GM23338 (cell line): ENCODE results near the gene RYR3. TPM values are rescaled to one million over a fixed set of nuclear protein-coding genes. Genes with fewer than 3 reads are reported as not detected.

Experiments
- ATAC-seq: fragments of 200-7000 bp; cut with Tn5 transposase; 3 replicates; pipeline ENCODE4 v1.9.1; 2020
- DNase-seq: peaks from one replicate; pipeline ENCODE4 v3.0.0-alpha.2; 2015; ENCODE audit warnings: low spot score
- H2AFZ ChIP-seq: fragments of 200-600 bp; sonication (generic); 2 replicates; pipeline ENCODE4 v1.8.0; 2016; ENCODE audit warnings: antibody characterized with exemption, mild to moderate bottlenecking, moderate library complexity
- H3F3A ChIP-seq: fragments of 200-600 bp; sonication (generic); replicated peaks from 2 replicates; pipeline ENCODE4 v1.8.0; 2017; ENCODE audit warnings: antibody characterized with exemption, mixed run types, low read depth
- H3K27ac ChIP-seq: fragments of 200-600 bp; sonication (generic); 2 replicates; pipeline ENCODE4 v1.6.1; 2016; ENCODE audit warnings: low read depth
- H3K27me3 ChIP-seq: fragments of 200-600 bp; sonication (generic); 2 replicates; pipeline ENCODE4 v1.8.0; 2016; ENCODE audit warnings: mild to moderate bottlenecking, mixed run types, moderate library complexity; ENCODE audit not compliant: insufficient read depth
- H3K36me3 ChIP-seq: fragments of 200-600 bp; sonication (generic); 2 replicates; pipeline ENCODE4 v1.8.0; 2016; ENCODE audit warnings: mild to moderate bottlenecking; ENCODE audit not compliant: insufficient read depth
- H3K4me1 ChIP-seq: fragments of 200-600 bp; sonication (generic); 2 replicates; pipeline ENCODE4 v1.8.0; 2016; ENCODE audit warnings: mild to moderate bottlenecking, moderate library complexity; ENCODE audit not compliant: insufficient read depth
- H3K4me2 ChIP-seq: fragments of 200-600 bp; sonication (generic); 2 replicates; pipeline ENCODE4 v1.7.1; 2017; ENCODE audit warnings: mixed run types
- H3K4me3 ChIP-seq: fragments of 200-600 bp; sonication (generic); 2 replicates; pipeline ENCODE4 v1.6.1; 2016; ENCODE audit warnings: mixed run types
- H3K79me2 ChIP-seq: fragments of 200-600 bp; sonication (generic); replicated peaks from 2 replicates; pipeline ENCODE4 v1.8.0; 2017; ENCODE audit warnings: mild to moderate bottlenecking; ENCODE audit not compliant: insufficient read depth
- H3K9me2 ChIP-seq: fragments of 200-600 bp; sonication (generic); 2 replicates; pipeline ENCODE4 v1.8.0; 2017; ENCODE audit not compliant: insufficient read depth
- H4K20me1 ChIP-seq: fragments of 200-600 bp; sonication (generic); replicated peaks from 2 replicates; pipeline ENCODE4 v1.8.0; 2017; ENCODE audit warnings: mild to moderate bottlenecking; ENCODE audit not compliant: insufficient read depth
- H3K27ac Mint-ChIP-seq: 2 replicates; pipeline ENCODE4 v1.8.0; 2020; ENCODE audit warnings: inconsistent platforms, mild to moderate bottlenecking, moderate library complexity, mixed read lengths
- H3K27me3 Mint-ChIP-seq: 3 replicates; pipeline ENCODE4 v1.8.0; 2022; ENCODE audit warnings: low read depth, mild to moderate bottlenecking, moderate library complexity, mixed read lengths, inconsistent platforms; ENCODE audit not compliant: insufficient read depth, poor library complexity
- H3K36me3 Mint-ChIP-seq: 3 replicates; pipeline ENCODE4 v1.8.0; 2021; ENCODE audit warnings: low read depth, mild to moderate bottlenecking, inconsistent platforms, moderate library complexity, mixed read lengths
- H3K4me1 Mint-ChIP-seq: 3 replicates; pipeline ENCODE4 v1.8.0; 2020; ENCODE audit warnings: mild to moderate bottlenecking, inconsistent platforms, mixed read lengths
- H3K4me3 Mint-ChIP-seq: 3 replicates; pipeline ENCODE4 v1.8.0; 2021; ENCODE audit warnings: moderate library complexity, mild to moderate bottlenecking, inconsistent platforms, mixed read lengths
- H3K9me3 Mint-ChIP-seq: 3 replicates; pipeline ENCODE4 v1.8.0; 2020; ENCODE audit warnings: moderate library complexity, mild to moderate bottlenecking, inconsistent platforms, mixed read lengths
- CREB1 ChIP-seq: fragments of 250-450 bp; sonication (Bioruptor Pico); IDR thresholded peaks from 2 replicates; pipeline ENCODE4 v1.5.0; 2020; ENCODE audit warnings: low read depth, mild to moderate bottlenecking, moderate library complexity
- EZH2 ChIP-seq: fragments of 200-600 bp; sonication (generic); IDR thresholded peaks from one replicate; pipeline ENCODE4 v1.8.0; 2017; ENCODE audit warnings: antibody characterized with exemption, mild to moderate bottlenecking, low read depth; ENCODE audit not compliant: unreplicated experiment
- EZH2phosphoT487 ChIP-seq: fragments of 200-600 bp; sonication (generic); IDR thresholded peaks from one replicate; pipeline ENCODE4 v1.8.1; 2018; ENCODE audit warnings: antibody characterized with exemption; ENCODE audit not compliant: unreplicated experiment
- NANOG ChIP-seq: IDR thresholded peaks from 2 replicates; pipeline ENCODE4 v1.6.1; 2016; ENCODE audit warnings: antibody characterized with exemption, borderline replicate concordance
- POLR2AphosphoS5 ChIP-seq: IDR thresholded peaks from 2 replicates; pipeline ENCODE4 v1.6.1; 2016; ENCODE audit warnings: antibody characterized with exemption, low read depth
- STAT1 ChIP-seq: IDR thresholded peaks from one replicate; pipeline ENCODE4 v1.6.1; 2016; ENCODE audit warnings: antibody characterized with exemption; ENCODE audit not compliant: unreplicated experiment
- ZNF114 ChIP-seq: fragments of 250-450 bp; sonication (Bioruptor Pico); IDR thresholded peaks from 2 replicates; pipeline ENCODE4 v1.5.0; 2020; ENCODE audit warnings: mild to moderate bottlenecking, moderate library complexity
- ZNF331 ChIP-seq: fragments of 250-450 bp; sonication (Bioruptor Pico); IDR thresholded peaks from 2 replicates; pipeline ENCODE4 v1.5.0; 2020; ENCODE audit warnings: low read depth, mild to moderate bottlenecking, moderate library complexity
- polyA plus RNA-seq: library from polyadenylated mRNA; unstranded; fragments of >200 nt; fragmentation: Nextera tagmentation; extraction: Ambion mirVana; gene quantifications from 2 replicates; pipeline ENCODE4 v1.2.1, GENCODE V29; 2016
- total RNA-seq: library from RNA; depleted of rRNA; stranded (reverse); fragments of >200 nt; shearing (Covaris generic); gene quantifications from 2 replicates; pipeline ENCODE4 v1.2.3, GENCODE V29; 2014
- TF ChIP-seq, protein P1 (sequence below): IDR thresholded peaks from 2 replicates; pipeline ENCODE4 v1.6.1; 2016; ENCODE audit warnings: antibody characterized with exemption
- TF ChIP-seq, protein P2 (sequence below), 2 experiments: fragments of 200-600 bp in 1 of 2; sonication (generic) in 1 of 2; conservative IDR thresholded peaks; 2 replicates each; pipeline versions ENCODE4 v1.5.1 to v1.6.1; 2016 to 2017; ENCODE audit warnings: antibody characterized with exemption in 2 of 2, low read depth in 2 of 2, mild to moderate bottlenecking in 2 of 2, moderate library complexity in 1 of 2
- TF ChIP-seq, protein P3 (sequence below): fragments of 250-450 bp; sonication (Bioruptor Pico); IDR thresholded peaks from 2 replicates; pipeline ENCODE4 v1.5.0; 2020; ENCODE audit warnings: mild to moderate bottlenecking, moderate library complexity

Gene RYR3
- total and polyA plus RNA-seq, 2 experiments from 2014 or later, result 1.1 to 1.2 TPM

DNA sequence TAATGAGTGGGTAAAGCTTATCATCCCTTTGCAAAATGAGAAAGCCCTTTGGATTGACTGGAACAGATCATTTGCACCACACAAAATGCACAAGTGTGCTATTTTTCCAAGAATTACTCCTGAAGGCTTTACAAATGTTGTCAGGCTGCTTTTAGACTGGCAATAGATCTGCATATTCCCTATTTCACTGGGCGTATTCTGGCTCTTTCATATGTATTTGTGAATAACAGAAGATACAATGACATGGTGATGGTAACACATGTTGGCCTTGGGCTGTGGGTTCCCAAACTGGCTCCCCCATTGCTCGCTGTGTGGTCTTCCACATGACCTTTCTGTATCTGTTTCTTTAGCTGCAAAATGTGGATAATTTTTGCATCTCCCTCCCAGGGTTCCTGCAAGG, 354.2 kb downstream of the RYR3 start (continued):
- TF ChIP-seq EZH2phosphoT487, result no peak
- TF ChIP-seq, protein P1, sequence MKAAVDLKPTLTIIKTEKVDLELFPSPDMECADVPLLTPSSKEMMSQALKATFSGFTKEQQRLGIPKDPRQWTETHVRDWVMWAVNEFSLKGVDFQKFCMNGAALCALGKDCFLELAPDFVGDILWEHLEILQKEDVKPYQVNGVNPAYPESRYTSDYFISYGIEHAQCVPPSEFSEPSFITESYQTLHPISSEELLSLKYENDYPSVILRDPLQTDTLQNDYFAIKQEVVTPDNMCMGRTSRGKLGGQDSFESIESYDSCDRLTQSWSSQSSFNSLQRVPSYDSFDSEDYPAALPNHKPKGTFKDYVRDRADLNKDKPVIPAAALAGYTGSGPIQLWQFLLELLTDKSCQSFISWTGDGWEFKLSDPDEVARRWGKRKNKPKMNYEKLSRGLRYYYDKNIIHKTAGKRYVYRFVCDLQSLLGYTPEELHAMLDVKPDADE, result no peak
- no peak for TF ChIP-seq POLR2AphosphoS5
- TF ChIP-seq, protein P2, sequence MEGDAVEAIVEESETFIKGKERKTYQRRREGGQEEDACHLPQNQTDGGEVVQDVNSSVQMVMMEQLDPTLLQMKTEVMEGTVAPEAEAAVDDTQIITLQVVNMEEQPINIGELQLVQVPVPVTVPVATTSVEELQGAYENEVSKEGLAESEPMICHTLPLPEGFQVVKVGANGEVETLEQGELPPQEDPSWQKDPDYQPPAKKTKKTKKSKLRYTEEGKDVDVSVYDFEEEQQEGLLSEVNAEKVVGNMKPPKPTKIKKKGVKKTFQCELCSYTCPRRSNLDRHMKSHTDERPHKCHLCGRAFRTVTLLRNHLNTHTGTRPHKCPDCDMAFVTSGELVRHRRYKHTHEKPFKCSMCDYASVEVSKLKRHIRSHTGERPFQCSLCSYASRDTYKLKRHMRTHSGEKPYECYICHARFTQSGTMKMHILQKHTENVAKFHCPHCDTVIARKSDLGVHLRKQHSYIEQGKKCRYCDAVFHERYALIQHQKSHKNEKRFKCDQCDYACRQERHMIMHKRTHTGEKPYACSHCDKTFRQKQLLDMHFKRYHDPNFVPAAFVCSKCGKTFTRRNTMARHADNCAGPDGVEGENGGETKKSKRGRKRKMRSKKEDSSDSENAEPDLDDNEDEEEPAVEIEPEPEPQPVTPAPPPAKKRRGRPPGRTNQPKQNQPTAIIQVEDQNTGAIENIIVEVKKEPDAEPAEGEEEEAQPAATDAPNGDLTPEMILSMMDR (conservative IDR thresholded peaks at IDR 0.05; ENCODE audit: low read depth in 2 of 2), result no peak
- no peak for TF ChIP-seq CREB1 (CRISPR knock-in tag)
- TF ChIP-seq ZNF331 (CRISPR knock-in tag), result no peak
- TF ChIP-seq EZH2, result no peak
- no peak for TF ChIP-seq NANOG
- no peak for TF ChIP-seq ZNF114 (CRISPR knock-in tag)
- TF ChIP-seq STAT1, result no peak

DNA sequence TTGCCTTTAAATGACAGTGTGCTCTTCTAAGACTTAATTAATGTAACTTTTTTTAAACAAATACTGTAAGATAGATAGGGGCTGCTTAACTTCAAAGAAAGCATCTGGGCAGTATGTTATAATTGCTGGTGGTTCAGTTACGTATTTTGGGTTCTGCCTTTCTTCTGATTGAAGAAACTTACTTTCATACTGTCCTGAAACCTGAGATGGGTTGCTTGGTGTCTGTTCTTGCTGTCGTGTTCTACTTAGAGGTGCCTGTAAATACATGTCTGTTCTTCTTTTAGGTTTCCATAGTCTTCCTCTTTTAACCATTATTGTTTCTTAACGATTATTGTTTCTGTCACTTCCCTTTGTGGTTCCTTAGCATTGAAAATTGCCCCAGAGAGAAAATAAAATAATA, 359.8 kb downstream of the RYR3 start:
- H3K27me3 ChIP-seq, result no peaks in the 10 kb centered on the region
- H4K20me1 ChIP-seq, result no peaks in the 10 kb centered on the region
- H3K4me3 ChIP-seq, result no peak overlapping the region
- Mint-ChIP-seq H3K27ac (no peak overlapping the region), H3K4me3 (no peak overlapping the region), H3K27me3 (peaks cover 2% of the 10 kb centered on the region), H3K4me1 (peaks cover 4% of the 10 kb centered on the region; the same call in 1 of the 3 replicates), H3K9me3 (no peaks in the 10 kb centered on the region), H3K36me3 (no peaks in the 10 kb centered on the region)
- no peak for ATAC-seq
- no peaks in the 10 kb centered on the region for H3K36me3 ChIP-seq
- H2AFZ ChIP-seq, result no peak overlapping the region
- DNase-seq, result no peak
- H3F3A ChIP-seq, result no peaks in the 10 kb centered on the region
- H3K4me2 ChIP-seq, result no peak overlapping the region
- no peak overlapping the region for H3K27ac ChIP-seq
- H3K9me2 ChIP-seq, result no peaks in the 10 kb centered on the region
- TF ChIP-seq NANOG (no peak), POLR2AphosphoS5 (no peak), ZNF331 (CRISPR knock-in tag) (no peak)
- TF ChIP-seq, protein P3, sequence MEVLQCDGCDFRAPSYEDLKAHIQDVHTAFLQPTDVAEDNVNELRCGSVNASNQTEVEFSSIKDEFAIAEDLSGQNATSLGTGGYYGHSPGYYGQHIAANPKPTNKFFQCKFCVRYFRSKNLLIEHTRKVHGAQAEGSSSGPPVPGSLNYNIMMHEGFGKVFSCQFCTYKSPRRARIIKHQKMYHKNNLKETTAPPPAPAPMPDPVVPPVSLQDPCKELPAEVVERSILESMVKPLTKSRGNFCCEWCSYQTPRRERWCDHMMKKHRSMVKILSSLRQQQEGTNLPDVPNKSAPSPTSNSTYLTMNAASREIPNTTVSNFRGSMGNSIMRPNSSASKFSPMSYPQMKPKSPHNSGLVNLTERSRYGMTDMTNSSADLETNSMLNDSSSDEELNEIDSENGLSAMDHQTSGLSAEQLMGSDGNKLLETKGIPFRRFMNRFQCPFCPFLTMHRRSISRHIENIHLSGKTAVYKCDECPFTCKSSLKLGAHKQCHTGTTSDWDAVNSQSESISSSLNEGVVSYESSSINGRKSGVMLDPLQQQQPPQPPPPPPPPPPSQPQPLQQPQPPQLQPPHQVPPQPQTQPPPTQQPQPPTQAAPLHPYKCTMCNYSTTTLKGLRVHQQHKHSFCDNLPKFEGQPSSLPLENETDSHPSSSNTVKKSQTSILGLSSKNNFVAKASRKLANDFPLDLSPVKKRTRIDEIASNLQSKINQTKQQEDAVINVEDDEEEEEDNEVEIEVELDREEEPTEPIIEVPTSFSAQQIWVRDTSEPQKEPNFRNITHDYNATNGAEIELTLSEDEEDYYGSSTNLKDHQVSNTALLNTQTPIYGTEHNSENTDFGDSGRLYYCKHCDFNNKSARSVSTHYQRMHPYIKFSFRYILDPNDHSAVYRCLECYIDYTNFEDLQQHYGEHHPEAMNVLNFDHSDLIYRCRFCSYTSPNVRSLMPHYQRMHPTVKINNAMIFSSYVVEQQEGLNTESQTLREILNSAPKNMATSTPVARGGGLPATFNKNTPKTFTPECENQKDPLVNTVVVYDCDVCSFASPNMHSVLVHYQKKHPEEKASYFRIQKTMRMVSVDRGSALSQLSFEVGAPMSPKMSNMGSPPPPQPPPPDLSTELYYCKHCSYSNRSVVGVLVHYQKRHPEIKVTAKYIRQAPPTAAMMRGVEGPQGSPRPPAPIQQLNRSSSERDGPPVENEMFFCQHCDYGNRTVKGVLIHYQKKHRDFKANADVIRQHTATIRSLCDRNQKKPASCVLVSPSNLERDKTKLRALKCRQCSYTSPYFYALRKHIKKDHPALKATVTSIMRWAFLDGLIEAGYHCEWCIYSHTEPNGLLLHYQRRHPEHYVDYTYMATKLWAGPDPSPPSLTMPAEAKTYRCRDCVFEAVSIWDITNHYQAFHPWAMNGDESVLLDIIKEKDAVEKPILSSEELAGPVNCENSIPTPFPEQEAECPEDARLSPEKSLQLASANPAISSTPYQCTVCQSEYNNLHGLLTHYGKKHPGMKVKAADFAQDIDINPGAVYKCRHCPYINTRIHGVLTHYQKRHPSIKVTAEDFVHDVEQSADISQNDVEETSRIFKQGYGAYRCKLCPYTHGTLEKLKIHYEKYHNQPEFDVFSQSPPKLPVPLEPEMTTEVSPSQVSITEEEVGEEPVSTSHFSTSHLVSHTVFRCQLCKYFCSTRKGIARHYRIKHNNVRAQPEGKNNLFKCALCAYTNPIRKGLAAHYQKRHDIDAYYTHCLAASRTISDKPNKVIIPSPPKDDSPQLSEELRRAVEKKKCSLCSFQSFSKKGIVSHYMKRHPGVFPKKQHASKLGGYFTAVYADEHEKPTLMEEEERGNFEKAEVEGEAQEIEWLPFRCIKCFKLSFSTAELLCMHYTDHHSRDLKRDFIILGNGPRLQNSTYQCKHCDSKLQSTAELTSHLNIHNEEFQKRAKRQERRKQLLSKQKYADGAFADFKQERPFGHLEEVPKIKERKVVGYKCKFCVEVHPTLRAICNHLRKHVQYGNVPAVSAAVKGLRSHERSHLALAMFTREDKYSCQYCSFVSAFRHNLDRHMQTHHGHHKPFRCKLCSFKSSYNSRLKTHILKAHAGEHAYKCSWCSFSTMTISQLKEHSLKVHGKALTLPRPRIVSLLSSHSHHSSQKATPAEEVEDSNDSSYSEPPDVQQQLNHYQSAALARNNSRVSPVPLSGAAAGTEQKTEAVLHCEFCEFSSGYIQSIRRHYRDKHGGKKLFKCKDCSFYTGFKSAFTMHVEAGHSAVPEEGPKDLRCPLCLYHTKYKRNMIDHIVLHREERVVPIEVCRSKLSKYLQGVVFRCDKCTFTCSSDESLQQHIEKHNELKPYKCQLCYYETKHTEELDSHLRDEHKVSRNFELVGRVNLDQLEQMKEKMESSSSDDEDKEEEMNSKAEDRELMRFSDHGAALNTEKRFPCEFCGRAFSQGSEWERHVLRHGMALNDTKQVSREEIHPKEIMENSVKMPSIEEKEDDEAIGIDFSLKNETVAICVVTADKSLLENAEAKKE (CRISPR knock-in tag), result no peak
- no peaks in the 10 kb centered on the region for H3K4me1 ChIP-seq
- H3K79me2 ChIP-seq, result no peaks in the 10 kb centered on the region
